ENCODE data around the gene PPT1.

- no peak for TF ChIP-seq CTCF (conservative IDR thresholded peaks at IDR 0.05)
- TF ChIP-seq EZH2 (IDR thresholded peaks at IDR 0.05; ENCODE audit: low read depth): no peak
These were observed 43.7 kb downstream of the PPT1 start for GRCh38 chr1:40053138-40053887.

Measured in PC-9 (cell line).